GM19463 (cell line): ENCODE data around the gene EHBP1L1.
"Not testable (repeated sequence)": the region's sequence is repeated elsewhere in the genome, so short reads cannot be mapped to it uniquely, and the experiment has no call there.

Source experiments
- ATAC-seq: cut with Tn5 transposase; IDR thresholded peaks from one replicate; pipeline ENCODE4 v1.9.1; 2021; ENCODE audit warnings: mild to moderate bottlenecking, moderate library complexity; ENCODE audit not compliant: unreplicated experiment

EHBP1L1 gene

DNA sequence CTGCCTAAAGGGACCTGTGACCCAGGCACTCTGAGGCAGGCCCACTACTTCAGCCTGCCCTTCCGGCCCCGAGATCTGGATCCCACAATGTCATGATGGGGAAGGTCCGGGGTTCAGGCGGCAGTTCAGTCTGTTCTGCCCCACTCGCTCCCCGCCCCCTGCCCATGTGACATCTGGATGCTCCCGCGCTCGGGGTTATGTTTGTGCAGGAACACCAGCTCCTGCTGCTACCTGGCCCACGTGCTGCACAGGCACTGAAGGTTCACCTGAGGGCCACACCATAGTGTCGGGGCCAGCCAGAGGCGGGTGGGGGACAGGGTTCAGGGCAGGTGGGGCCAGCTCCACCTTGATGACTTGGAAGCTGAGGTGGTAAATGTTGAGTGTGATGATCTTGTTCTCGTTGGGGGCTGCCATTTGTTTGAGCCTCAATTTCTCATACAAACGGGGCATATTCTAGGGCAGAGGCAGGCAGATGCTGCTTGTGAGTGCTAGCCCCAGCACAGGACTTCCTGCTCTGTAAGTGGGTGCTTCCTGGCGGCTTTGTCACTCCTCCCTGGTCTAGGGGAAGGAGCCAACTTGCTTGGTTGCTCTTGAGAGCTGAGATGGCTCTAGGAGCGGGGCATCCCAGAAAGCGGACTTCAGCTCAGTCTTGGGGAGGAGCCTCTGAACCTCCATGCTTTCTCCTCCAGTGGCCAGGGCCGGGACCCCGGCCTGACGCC, 57.7 kb downstream of the EHBP1L1 start:
- no peak for ATAC-seq

DNA sequence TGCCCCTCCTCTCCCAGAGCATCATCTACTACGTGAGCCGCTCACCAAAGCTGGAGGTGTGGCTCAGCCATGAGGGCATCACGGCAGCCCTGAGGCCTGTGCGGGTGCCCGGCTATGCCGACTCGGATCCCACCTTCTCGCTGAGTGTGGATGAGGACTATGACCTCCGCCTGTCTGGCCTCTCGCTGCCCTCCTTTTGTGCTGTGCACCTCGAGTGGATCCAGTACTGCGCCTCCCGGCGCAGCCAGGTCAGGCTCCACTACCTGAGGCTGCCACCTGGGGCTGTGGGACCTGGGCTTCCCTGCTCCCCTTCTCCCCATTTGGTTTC, 58.2 kb downstream of the EHBP1L1 start:
- no peak for ATAC-seq

DNA sequence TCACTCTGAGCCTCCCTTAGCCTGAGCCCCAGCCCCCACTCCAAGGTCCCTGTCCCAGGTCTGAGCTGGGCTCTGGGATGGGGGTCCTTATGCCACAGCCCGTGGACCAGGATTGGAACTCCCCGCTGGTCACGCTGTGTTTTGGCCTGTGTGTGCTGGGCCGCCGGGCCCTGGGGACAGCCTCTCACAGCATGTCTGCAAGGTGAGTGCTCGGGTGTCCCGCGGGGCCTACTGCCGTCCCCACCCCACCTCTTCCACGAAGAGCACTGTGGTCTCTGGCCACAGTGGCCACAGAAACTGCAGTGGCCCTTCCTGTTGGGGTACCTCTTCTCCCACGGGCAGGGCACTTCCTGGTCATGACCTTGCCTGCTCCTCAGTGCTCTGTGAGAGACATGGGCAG, 58.6 kb downstream of the EHBP1L1 start:
- no peak for ATAC-seq

DNA sequence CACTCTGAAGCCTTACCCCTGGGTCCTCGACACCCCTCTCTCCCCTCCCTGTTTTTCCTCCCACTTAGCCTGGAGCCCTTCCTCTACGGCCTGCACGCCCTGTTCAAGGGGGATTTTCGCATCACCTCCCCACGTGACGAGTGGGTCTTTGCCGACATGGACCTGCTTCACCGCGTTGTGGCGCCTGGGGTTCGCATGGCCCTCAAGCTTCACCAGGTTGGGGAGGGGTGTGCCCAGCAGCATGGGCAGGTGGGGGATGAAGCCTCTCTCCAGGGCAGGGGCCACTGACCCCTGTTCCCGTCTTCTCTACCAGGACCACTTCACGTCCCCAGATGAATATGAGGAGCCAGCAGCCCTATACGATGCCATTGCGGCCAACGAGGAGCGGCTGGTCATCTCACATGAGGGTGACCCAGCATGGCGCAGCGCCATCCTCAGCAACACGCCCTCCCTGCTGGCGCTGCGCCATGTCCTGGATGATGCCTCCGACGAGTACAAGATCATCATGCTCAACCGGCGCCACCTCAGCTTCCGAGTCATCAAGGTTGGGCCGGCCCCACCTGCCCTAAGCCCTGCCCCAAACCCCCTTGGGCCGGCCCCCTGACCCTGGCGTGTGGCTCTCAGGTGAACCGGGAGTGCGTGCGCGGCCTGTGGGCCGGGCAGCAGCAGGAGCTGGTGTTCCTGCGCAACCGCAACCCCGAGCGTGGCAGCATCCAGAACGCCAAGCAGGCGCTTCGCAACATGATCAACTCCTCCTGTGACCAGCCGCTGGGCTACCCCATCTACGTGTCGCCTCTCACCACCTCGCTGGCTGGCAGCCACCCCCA, 59.3 kb downstream of the EHBP1L1 start:
- ATAC-seq: no peak

DNA sequence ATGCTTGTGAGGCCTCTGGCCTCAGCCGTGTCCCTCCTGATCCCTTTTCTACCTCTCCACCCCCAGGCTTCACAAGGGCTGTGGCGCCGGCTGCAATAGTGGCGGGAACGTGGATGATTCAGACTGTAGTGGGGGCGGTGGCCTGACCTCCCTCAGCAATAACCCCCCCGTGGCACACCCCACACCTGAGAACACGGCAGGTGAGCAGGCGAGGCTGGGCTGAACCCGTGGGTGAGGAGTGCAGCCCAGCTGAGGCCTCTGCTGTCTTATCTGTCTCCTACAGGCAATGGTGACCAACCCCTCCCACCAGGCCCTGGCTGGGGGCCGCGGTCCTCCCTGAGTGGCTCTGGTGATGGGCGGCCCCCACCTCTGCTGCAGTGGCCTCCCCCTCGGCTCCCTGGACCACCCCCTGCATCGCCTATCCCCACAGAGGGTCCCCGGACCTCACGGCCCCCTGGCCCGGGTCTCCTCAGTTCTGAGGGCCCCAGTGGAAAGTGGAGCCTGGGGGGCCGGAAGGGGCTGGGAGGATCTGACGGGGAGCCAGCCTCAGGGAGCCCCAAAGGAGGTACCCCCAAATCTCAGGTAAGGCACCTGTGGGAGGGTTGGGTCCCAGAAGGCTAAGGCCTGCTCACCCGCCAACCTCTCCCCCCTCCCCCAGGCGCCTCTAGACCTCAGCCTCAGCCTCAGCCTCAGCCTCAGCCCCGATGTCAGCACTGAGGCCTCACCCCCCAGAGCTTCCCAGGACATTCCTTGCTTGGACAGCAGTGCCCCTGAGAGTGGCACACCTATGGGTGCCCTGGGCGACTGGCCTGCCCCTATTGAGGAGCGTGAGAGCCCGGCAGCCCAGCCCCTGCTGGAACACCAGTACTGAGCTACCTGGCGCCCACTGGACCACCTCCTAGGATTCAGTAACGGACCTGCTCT, 60.5 kb downstream of the EHBP1L1 start:
- ATAC-seq: no peak

DNA sequence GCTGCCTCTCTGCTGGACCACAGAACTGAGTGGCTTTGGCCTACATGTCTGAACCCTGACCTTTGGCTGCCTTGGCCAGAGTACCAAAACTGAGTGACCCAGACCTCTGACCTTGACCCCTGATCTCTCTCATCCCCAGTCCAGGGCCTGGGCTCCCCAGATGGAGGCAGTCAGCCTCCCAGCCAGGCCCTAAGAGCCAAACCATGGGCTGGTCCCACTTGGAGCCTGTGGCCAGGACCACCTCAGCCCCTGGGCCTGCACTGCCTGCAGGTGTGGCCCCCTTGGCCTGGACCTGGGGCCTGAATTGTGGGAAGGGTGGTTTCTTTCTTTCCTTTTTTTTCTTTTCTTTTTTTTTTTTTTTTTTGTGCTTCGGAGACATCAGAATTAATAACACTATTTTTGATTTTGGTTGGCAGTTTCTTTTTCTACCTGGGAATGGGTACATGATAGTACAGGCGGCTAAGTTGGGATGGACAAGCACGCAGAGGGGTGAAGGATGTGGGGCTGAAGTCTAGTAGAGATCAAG, 61.2 kb downstream of the EHBP1L1 start:
- ATAC-seq: no peak

DNA sequence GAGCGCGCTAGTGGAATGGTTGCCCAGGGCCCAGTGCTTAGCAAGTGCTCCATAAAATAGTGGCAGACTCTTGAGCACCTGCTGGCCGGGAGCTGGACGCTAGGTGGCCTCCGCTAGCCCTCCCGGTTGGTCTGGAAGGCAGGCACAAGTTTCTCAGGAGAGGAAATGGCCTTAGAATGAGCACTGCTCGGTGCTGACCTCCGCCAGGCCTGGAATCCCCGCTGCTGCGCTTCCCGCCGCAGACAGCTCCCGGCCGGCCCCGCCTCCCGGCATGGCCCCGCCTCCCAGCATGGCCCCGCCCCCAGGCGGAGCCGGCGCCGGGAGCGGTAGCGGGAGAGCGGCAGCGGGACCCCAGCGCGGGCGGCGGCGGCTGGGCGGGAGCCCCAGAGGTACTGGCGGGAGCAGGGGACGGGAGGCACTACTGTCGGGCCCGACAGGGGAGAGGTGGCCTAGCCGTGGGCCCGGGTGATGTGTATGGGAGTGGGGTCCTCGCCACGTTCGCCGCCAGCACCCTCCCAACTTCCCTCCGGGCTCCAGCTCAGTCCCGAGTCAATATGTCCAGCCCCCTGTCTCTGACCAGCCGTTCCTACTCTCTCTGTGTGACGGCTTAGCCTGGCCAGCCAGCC, 62.1 kb downstream of the EHBP1L1 start, which contains the start of gene SIPA1:
TSS of gene SIPA1 (plus strand) at position 308 of the 626 bp plus-strand sequence. CDS start 2,821 bp downstream, outside the sequence.
- no peak for ATAC-seq

DNA sequence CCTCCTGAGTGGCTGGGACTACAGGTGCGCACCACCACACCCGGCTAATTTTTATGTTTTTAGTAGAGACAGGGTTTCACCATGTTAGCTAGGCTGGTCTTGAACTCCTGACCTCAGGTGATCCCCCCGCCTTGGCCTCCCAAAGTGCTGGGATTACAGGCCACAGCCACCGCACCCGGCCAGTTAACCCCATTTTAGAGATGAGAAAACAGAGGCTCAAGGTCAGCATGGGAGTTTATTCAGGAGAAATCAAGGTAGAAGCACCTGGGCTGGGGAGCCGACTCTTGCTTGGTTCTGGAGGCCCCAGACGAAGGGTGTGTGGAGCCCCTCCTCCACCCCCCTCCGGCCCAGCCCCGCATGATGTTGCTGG, 63.4 kb downstream of the EHBP1L1 start:
- ATAC-seq: not testable (repeated sequence)

DNA sequence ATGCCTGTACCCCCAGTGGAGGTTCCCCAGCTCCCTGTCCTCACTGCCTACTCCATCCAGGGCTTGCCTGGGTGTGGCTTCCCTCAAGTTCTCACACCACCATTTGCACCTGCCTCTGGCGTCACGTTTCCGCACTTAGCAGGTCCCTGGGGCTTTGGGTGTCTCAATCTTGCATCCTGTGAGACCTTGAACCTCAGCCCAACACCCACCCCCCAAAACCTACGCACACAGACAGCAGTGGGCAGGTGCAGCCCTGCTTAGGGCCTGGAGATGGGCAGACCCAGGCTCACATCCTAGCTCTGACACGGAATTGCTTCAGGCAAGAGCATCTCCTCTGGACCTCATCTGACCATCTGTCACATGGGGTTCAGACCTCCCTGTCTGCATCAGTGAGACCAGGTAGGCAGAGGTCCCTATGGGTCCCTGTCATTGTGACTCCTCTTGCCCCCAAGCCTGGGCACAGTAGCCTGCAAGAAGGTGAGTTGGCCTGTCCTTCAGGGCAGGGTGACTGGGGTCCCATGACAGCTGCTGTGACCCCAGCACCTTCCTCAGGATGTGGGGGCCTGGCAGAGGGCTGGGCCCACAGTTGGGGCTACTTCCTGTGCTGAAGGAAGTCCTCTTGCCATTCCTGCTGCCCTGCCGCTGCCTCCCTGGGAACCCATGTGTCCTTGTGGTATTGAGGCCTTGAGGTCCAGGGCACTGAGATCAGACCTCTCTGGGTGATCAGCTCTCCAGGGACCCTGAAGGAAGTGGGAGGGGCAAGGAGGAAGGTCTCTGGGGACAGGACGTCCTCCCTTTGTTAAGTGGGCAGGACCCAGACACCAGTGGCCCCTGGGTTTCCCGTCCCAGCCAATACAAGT, 64.0 kb downstream of the EHBP1L1 start:
- ATAC-seq: peak; percentile 36

DNA sequence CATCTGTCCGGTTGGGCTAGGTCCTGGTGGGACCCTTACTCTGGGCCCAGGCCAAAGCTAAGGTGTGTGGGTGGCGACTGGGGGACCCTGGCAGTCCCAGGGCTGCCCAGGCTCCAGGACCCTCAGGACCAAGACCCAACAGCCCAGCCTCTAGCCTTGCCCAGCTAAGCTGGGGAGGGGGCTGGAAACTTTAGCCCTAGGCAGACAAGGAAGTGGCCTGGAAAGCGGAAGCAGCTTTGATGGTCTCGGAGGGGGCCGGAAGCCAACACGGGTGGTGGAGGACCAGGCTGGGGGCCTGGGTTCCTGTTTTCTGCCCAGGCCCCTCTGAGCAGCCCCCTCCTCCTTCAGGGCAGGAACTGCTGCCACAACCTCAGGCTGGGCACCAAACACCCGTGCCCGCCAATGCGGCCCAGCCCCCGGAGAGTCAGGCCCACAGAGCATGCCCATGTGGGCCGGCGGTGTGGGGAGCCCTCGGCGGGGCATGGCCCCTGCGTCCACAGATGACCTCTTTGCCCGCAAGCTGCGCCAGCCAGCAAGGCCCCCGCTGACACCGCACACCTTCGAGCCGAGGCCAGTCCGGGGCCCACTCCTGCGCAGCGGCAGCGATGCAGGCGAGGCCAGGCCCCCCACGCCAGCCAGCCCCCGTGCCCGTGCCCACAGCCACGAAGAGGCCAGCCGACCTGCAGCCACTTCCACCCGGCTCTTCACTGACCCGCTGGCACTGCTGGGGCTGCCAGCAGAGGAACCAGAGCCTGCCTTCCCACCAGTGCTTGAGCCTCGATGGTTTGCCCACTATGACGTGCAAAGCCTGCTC, 64.8 kb downstream of the EHBP1L1 start:
- no peak for ATAC-seq

DNA sequence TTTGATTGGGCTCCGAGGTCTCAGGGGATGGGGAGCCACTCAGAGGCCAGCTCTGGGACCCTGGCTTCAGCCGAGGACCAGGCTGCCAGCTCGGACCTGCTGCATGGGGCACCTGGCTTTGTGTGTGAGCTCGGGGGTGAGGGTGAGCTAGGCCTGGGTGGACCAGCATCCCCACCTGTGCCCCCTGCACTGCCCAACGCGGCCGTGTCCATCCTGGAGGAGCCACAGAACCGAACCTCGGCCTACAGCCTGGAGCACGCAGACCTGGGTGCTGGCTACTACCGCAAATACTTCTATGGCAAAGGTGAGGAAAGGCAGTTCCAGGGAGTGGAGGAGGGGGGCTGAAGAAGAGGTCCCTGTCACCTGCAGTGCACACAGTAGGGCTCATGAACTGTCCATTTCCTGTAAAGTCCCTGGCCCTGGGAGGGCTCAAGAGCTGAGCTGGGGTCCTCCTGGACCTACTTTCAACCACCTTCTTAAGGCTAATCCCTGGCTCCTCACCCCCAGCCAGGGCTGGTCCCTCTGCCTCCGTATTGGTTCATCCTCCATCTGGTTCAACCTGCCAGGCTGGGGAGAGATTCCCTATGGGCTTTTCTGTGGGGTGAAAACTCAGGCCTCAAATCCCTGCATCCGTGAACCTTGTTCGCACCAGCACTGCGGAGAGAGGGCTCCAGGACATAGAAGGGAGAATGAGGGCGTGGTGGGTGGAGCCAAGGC, 65.6 kb downstream of the EHBP1L1 start:
- ATAC-seq: no peak
